ENCODE data around the gene COL21A1. TPM values are rescaled to one million over a fixed set of nuclear protein-coding genes. Genes with fewer than 3 reads are reported as not detected.

The COL21A1 gene
- total RNA-seq, 4 donors from 2014 or later = 2.4 to 135 (median 18.4) TPM

- no peak for TF ChIP-seq POLR2A (IDR thresholded peaks at IDR 0.05)
- Histone ChIP-seq H3K36me3 (no peaks in the 10 kb centered on the region), H3K4me1 (no peaks in the 10 kb centered on the region), H3K27me3 (no peaks in the 10 kb centered on the region), H3K4me3 (no peak overlapping the region), H3K27ac (no peak overlapping the region), H3K9me3 (no peaks in the 10 kb centered on the region)
- intact Hi-C loops (cut with DNase I; ENCODE audit: low total_unique reads) = no loop called here
- no peak for DNase-seq
Measured at GRCh38 chr6:56259234-56260077, 12.1 kb upstream of the COL21A1 start.

- intact Hi-C loops (cut with DNase I; ENCODE audit: low total_unique reads) = no loop called here
- H3K4me1 ChIP-seq = no peaks in the 10 kb centered on the region
- H3K4me3 ChIP-seq = no peak overlapping the region
- H3K36me3 ChIP-seq = no peaks in the 10 kb centered on the region
- no peak for DNase-seq
- H3K9me3 ChIP-seq = no peaks in the 10 kb centered on the region
- TF ChIP-seq POLR2A (IDR thresholded peaks at IDR 0.05) = no peak
- TF ChIP-seq, protein P1, sequence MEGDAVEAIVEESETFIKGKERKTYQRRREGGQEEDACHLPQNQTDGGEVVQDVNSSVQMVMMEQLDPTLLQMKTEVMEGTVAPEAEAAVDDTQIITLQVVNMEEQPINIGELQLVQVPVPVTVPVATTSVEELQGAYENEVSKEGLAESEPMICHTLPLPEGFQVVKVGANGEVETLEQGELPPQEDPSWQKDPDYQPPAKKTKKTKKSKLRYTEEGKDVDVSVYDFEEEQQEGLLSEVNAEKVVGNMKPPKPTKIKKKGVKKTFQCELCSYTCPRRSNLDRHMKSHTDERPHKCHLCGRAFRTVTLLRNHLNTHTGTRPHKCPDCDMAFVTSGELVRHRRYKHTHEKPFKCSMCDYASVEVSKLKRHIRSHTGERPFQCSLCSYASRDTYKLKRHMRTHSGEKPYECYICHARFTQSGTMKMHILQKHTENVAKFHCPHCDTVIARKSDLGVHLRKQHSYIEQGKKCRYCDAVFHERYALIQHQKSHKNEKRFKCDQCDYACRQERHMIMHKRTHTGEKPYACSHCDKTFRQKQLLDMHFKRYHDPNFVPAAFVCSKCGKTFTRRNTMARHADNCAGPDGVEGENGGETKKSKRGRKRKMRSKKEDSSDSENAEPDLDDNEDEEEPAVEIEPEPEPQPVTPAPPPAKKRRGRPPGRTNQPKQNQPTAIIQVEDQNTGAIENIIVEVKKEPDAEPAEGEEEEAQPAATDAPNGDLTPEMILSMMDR (IDR thresholded peaks at IDR 0.05) = no peak
- no peak overlapping the region for H3K27ac ChIP-seq
- H3K27me3 ChIP-seq = no peaks in the 10 kb centered on the region
Measured at GRCh38 chr6:56255349-56255748, 8.0 kb upstream of the COL21A1 start.

GRCh38 chr6:56250266-56250665 is 2.9 kb upstream of the COL21A1 start:
- Histone ChIP-seq H3K36me3 (no peaks in the 10 kb centered on the region), H3K4me3 (no peak overlapping the region), H3K4me1 (no peaks in the 10 kb centered on the region), H3K27me3 (no peaks in the 10 kb centered on the region), H3K9me3 (no peaks in the 10 kb centered on the region), H3K27ac (no peak overlapping the region)
- TF ChIP-seq POLR2A (IDR thresholded peaks at IDR 0.05) = no peak
- TF ChIP-seq, protein P1 (IDR thresholded peaks at IDR 0.05) = no peak
- intact Hi-C loops (cut with DNase I; ENCODE audit: low total_unique reads) = no loop called here
- peak in 1 of 2 donors; percentile 29 for DNase-seq

- DNase-seq = no peak
- TF ChIP-seq, protein P1 (IDR thresholded peaks at IDR 0.05) = no peak
- TF ChIP-seq POLR2A (IDR thresholded peaks at IDR 0.05) = no peak
- intact Hi-C loops (cut with DNase I; ENCODE audit: low total_unique reads) = no loop called here
- Histone ChIP-seq H3K4me3 (peak overlapping the region; percentile 48 to 51), H3K36me3 (no peaks in the 10 kb centered on the region), H3K27me3 (no peaks in the 10 kb centered on the region), H3K27ac (peak overlapping the region; percentile 76 to 79), H3K4me1 (no peaks in the 10 kb centered on the region), H3K9me3 (no peaks in the 10 kb centered on the region)
Measured at GRCh38 chr6:56247654-56248122, 308 bp upstream of the COL21A1 start.

GRCh38 chr6:56246541-56246880 is 869 bp downstream of the COL21A1 start:
- peak overlapping the region; percentile 76 to 79 for H3K27ac ChIP-seq
- H3K9me3 ChIP-seq = no peaks in the 10 kb centered on the region
- peaks cover 0 to 6% of the 10 kb centered on the region in 2 donors for H3K4me1 ChIP-seq
- H3K4me3 ChIP-seq = peak overlapping the region; percentile 48 to 51
- no peak for DNase-seq
- intact Hi-C loops (cut with DNase I; ENCODE audit: low total_unique reads) = no loop called here
- no peak for TF ChIP-seq POLR2A (IDR thresholded peaks at IDR 0.05)
- TF ChIP-seq, protein P1 (IDR thresholded peaks at IDR 0.05) = no peak
- H3K36me3 ChIP-seq = no peaks in the 10 kb centered on the region
- no peaks in the 10 kb centered on the region for H3K27me3 ChIP-seq

Measured in uterus (tissue), 4 donors.